GM12878 (cell line): ENCODE measurements around the gene FLACC1. TPM values are rescaled to one million over a fixed set of nuclear protein-coding genes. Genes with fewer than 3 reads are reported as not detected.

ENCODE experiments used
- ATAC-seq: fragments of 200-7000 bp; cut with Tn5 transposase; 3 replicates; pipeline ENCODE4 v1.9.1; 2020; ENCODE audit warnings: mild to moderate bottlenecking, moderate library complexity
- BruUV-seq: library from RNA; stranded (reverse); fragments of 400-500 nt; replicated peaks from 2 replicates; lab custom pipeline; 2021; lab: Mats Ljungman, UMichigan
- CTCF ChIA-PET: fragments of 300-600 bp; sonication (Branson Sonifier 250); formaldehyde crosslinking; extraction: SDS; loops from one replicate; lab custom pipeline; 2021; ENCODE audit warnings: inconsistent platforms; lab: Yijun Ruan, JAX
- POLR2A ChIA-PET: fragments of 350-600 bp; formaldehyde crosslinking; extraction: SDS; loops from one replicate; lab custom pipeline; 2021; ENCODE audit warnings: inconsistent platforms; lab: Charles Lee
- RAD21 ChIA-PET: fragments of 300-600 bp; sonication (Branson Sonifier 250); formaldehyde crosslinking; loops from one replicate; lab custom pipeline; 2023; ENCODE audit warnings: antibody characterized with exemption; ENCODE audit not compliant: unreplicated experiment; lab: Charles Lee
- SMC1A ChIA-PET: fragments of 300-600 bp; sonication (Branson Sonifier 250); formaldehyde crosslinking; loops from one replicate; lab custom pipeline; 2023; ENCODE audit not compliant: unreplicated experiment, uncharacterized antibody; lab: Charles Lee
- DNase-seq: peaks from one replicate; pipeline ENCODE4 v3.0.0-alpha.2; 2011; ENCODE audit warnings: low read depth, low spot score
- FAIRE-seq: peaks from 3 replicates; lab custom pipeline; 2011; peaks lifted over from hg19 to GRCh38; lab: Jason Lieb, UNC
- H2AFZ ChIP-seq: 2 replicates; pipeline ENCODE4 v1.6.0; 2011; ENCODE audit warnings: low read depth, low read length, control low read depth; ENCODE audit not compliant: control insufficient read depth
- H3K27ac ChIP-seq: 2 replicates; pipeline ENCODE4 v1.5.1; 2011; ENCODE audit warnings: control low read depth; ENCODE audit not compliant: control insufficient read depth, insufficient read depth
- H3K27me3 ChIP-seq, 2 experiments: replicated peaks in 1 of 2; 2 replicates each; pipeline versions ENCODE4 v1.6.0 to v1.6.1; 2011; ENCODE audit warnings: low read length in 1 of 2; ENCODE audit not compliant: control insufficient read depth in 2 of 2, insufficient read depth in 2 of 2
- H3K36me3 ChIP-seq, 2 experiments: 2 replicates each; pipeline ENCODE4 v1.5.1; 2011; ENCODE audit warnings: low read length in 1 of 2; ENCODE audit not compliant: control insufficient read depth in 2 of 2, insufficient read depth in 2 of 2
- H3K4me1 ChIP-seq: 2 replicates; pipeline ENCODE4 v1.6.1; 2011; ENCODE audit warnings: mild to moderate bottlenecking, low read length, moderate library complexity, mixed read lengths; ENCODE audit not compliant: control insufficient read depth, insufficient read depth
- H3K4me2 ChIP-seq: 2 replicates; pipeline ENCODE4 v1.6.0; 2011; ENCODE audit warnings: control low read depth; ENCODE audit not compliant: control insufficient read depth, insufficient read depth
- H3K4me3 ChIP-seq: fragments of 200-600 bp; sonication (generic); 2 replicates; pipeline ENCODE4 v1.5.1; 2016
- H3K79me2 ChIP-seq: 2 replicates; pipeline ENCODE4 v1.6.0; 2011; ENCODE audit warnings: low read length; ENCODE audit not compliant: control insufficient read depth, insufficient read depth
- H3K9ac ChIP-seq: 2 replicates; pipeline ENCODE4 v1.8.0; 2011; ENCODE audit warnings: low read length, control low read depth, mixed read lengths; ENCODE audit not compliant: control insufficient read depth, insufficient read depth
- H3K9me3 ChIP-seq: replicated peaks from 3 replicates; pipeline ENCODE4 v1.5.1; 2011; ENCODE audit warnings: mild to moderate bottlenecking, low read length; ENCODE audit not compliant: control insufficient read depth, insufficient read depth
- H4K20me1 ChIP-seq: 2 replicates; pipeline ENCODE4 v1.6.0; 2011; ENCODE audit not compliant: control insufficient read depth, insufficient read depth
- ASH2L ChIP-seq: fragments of 300-600, 200-600 bp; sonication (generic); IDR thresholded peaks from 2 replicates; pipeline ENCODE4 v1.6.1; 2017; ENCODE audit warnings: low read depth, mild to moderate bottlenecking, borderline replicate concordance
- BMI1 ChIP-seq: fragments of 450-650 bp; IDR thresholded peaks from 2 replicates; pipeline ENCODE4 v1.6.1; 2016; ENCODE audit warnings: mild to moderate bottlenecking, moderate library complexity, borderline replicate concordance
- CHD1 ChIP-seq: IDR thresholded peaks from 2 replicates; pipeline ENCODE4 v1.6.1; 2012; ENCODE audit warnings: low read depth, low read length, improper control_type of control experiment
- FOXM1 ChIP-seq: IDR thresholded peaks from 2 replicates; pipeline ENCODE4 v1.6.1; 2012; ENCODE audit warnings: low read depth, mild to moderate bottlenecking, inconsistent platforms, low read length, moderate library complexity
- GATAD2B ChIP-seq: fragments of 450-650 bp; conservative IDR thresholded peaks from 2 replicates; pipeline ENCODE4 v1.6.1; 2017; ENCODE audit warnings: low read depth, mild to moderate bottlenecking, moderate library complexity
- HCFC1 ChIP-seq: fragments of 150-350 bp; IDR thresholded peaks from 2 replicates; pipeline ENCODE4 v1.6.1; 2014; ENCODE audit warnings: low read length
- HDAC2 ChIP-seq: fragments of 200-600 bp; sonication (generic); IDR thresholded peaks from 2 replicates; pipeline ENCODE4 v1.6.1; 2017
- IKZF2 ChIP-seq, 2 experiments: fragments of 450-650 bp; IDR thresholded peaks; 2 replicates each; pipeline ENCODE4 v1.6.1; 2017; ENCODE audit warnings: mild to moderate bottlenecking in 2 of 2, moderate library complexity in 2 of 2
- KLF5 ChIP-seq: fragments of 450-650 bp; IDR thresholded peaks from 2 replicates; pipeline ENCODE4 v1.6.1; 2014; ENCODE audit warnings: mild to moderate bottlenecking; ENCODE audit not compliant: partially characterized antibody
- LARP7 ChIP-seq: fragments of 450-650 bp; IDR thresholded peaks from 2 replicates; pipeline ENCODE4 v1.6.1; 2017; ENCODE audit warnings: mild to moderate bottlenecking
- MTA2 ChIP-seq: fragments of 450-650 bp; IDR thresholded peaks from 2 replicates; pipeline ENCODE4 v1.6.1; 2016; ENCODE audit warnings: low read depth, mild to moderate bottlenecking, moderate library complexity
- MYC ChIP-seq: IDR thresholded peaks from 2 replicates; pipeline ENCODE4 v1.6.1; 2011; ENCODE audit warnings: mild to moderate bottlenecking, low read length, moderate library complexity, inconsistent platforms; ENCODE audit not compliant: insufficient read depth, insufficient replicate concordance, insufficient read length, severe bottlenecking
- NFYA ChIP-seq: IDR thresholded peaks from 2 replicates; pipeline ENCODE4 v1.6.1; 2011; ENCODE audit warnings: low read depth, mild to moderate bottlenecking, low read length, improper control_type of control experiment, borderline replicate concordance
- NFYB ChIP-seq: IDR thresholded peaks from 2 replicates; pipeline ENCODE4 v1.6.1; 2011; ENCODE audit warnings: low read depth, mild to moderate bottlenecking, low read length, improper control_type of control experiment, moderate library complexity; ENCODE audit not compliant: insufficient read depth
- RAD21 ChIP-seq: IDR thresholded peaks from 2 replicates; pipeline ENCODE4 v1.6.1; 2011; ENCODE audit warnings: mild to moderate bottlenecking, low read depth, low read length, moderate library complexity; ENCODE audit not compliant: insufficient read depth
- RAD51 ChIP-seq: fragments of 450-650 bp; IDR thresholded peaks from 2 replicates; pipeline ENCODE4 v1.6.1; 2016; ENCODE audit warnings: moderate library complexity, mild to moderate bottlenecking, inconsistent platforms
- RFX5 ChIP-seq: IDR thresholded peaks from 2 replicates; pipeline ENCODE4 v1.6.1; 2011; ENCODE audit warnings: low read depth, low read length, improper control_type of control experiment
- SMAD1 ChIP-seq: fragments of 450-650 bp; IDR thresholded peaks from 2 replicates; pipeline ENCODE4 v1.6.1; 2018; ENCODE audit warnings: mild to moderate bottlenecking, low read depth; ENCODE audit not compliant: partially characterized antibody
- TBL1XR1 ChIP-seq: IDR thresholded peaks from 2 replicates; pipeline ENCODE4 v1.6.1; 2012; ENCODE audit warnings: low read depth, low read length, improper control_type of control experiment
- ZNF217 ChIP-seq: fragments of 450-650 bp; IDR thresholded peaks from 2 replicates; pipeline ENCODE4 v1.6.1; 2017; ENCODE audit warnings: antibody characterized with exemption, mild to moderate bottlenecking
- WGBS: methylation state at CpG from one replicate; pipeline ENCODE4 v1.1.6; 2016; ENCODE audit warnings: low lambda C conversion rate; ENCODE audit not compliant: insufficient replicate concordance, insufficient coverage; ENCODE audit errors: missing lambda C conversion rate; 5-methylcytosine and 5-hydroxymethylcytosine counted together
- in situ Hi-C: fragments of 300-500 bp; cut with MboI; formaldehyde crosslinking; loops from 9 replicates; pipeline ENCODE4 v1.14.3; 2018; ENCODE audit warnings: mixed read lengths
- intact Hi-C: fragments of 100-400 bp; cut with micrococcal nuclease; formaldehyde crosslinking; loops from one replicate; pipeline ENCODE4 v1.14.2; 2022; ENCODE audit not compliant: unreplicated experiment
- polyA plus RNA-seq, 11 experiments: library from polyadenylated mRNA; depleted of rRNA in 4 of 11; unstranded in 6 of 11; stranded (reverse) in 5 of 11; fragments of >200 nt; fragmentation: Nextera tagmentation in 4 of 11; fragmentation: Illumina TruSeq in 1 of 11; extraction: Ambion mirVana in 4 of 11; extraction: Trizol in 1 of 11; gene quantifications; 1 replicate in 1 of 11; 2 replicates in 10 of 11; pipeline versions ENCODE4 v1.2.1 to v1.2.3, GENCODE V29; 2011 to 2016; ENCODE audit warnings: inconsistent platforms in 2 of 11, missing spikeins in 2 of 11, low read depth in 1 of 11
- total RNA-seq, 4 experiments: library from RNA; depleted of rRNA in 3 of 4; stranded (reverse); fragments of >200 nt in 3 of 4; fragmentation: Illumina TruSeq in 1 of 4; extraction: Trizol in 1 of 4; gene quantifications; 2 replicates each; pipeline versions ENCODE4 v1.2.1 to v1.2.3, GENCODE V29; 2013 to 2021
- TF ChIP-seq, protein P1 (sequence below): fragments of 450-650 bp; IDR thresholded peaks from 2 replicates; pipeline ENCODE4 v1.6.1; 2016; ENCODE audit warnings: mild to moderate bottlenecking
- TF ChIP-seq, protein P2 (sequence below): fragments of 450-650 bp; conservative IDR thresholded peaks from 2 replicates; pipeline ENCODE4 v1.6.1; 2017; ENCODE audit warnings: mild to moderate bottlenecking, moderate library complexity

Gene FLACC1
- total and polyA plus RNA-seq, 10 of the 15 experiments (the other 5 are each of a cell fraction or from before 2014, with no cell fraction given), result 0.08 to 0.54 (median 0.30) TPM; not detected in 2

DNA sequence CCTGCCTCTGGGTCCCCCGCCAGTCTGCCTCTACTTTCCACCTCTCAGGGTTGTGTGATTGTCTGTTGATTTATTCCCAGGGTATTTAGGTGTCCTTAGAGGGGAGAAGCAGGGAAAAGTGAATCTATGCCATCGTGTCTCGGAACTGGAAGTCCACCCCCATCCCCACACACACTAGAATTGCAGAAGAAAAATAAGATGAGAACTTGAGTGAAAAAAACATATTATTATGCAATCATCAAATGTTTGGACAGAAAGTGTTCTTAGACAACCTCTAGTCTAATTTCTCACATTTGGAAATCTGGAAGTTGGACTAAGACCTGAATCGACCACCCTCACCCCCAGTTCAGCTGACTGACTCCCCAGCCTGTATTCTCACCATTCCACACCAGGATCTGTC lies 110.9 kb downstream of the FLACC1 start (continued):
- TF ChIP-seq NFYB (no peak), HCFC1 (no peak), LARP7 (no peak), KLF5 (no peak), BMI1 (no peak), MYC (no peak)

DNA sequence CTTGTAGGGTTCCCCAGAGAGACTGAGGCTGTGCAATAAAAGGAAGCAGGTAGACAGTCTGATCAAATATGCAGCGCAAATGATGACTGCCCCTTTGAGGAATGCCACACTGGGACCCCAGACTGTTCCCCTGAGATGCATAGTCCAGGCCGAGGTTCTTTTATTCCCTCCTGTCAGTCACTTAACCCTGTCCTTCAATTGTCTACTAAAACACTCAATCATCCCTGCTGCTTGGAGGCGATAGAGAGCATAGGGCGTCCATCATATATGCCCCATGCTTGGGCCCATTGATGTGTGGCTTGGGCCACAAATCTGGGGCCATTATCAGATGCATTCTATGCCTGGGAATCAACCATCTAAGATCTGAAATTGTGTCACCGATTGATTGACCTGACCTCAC lies 112.3 kb downstream of the FLACC1 start:
- in situ Hi-C loops (loop anchor here (5.0 kb wide), 1 partner anchor 117 kb away; no protein-coding TSS in a partner anchor), intact Hi-C loops (no loop called here)
- Histone ChIP-seq H3K27me3 (no peaks in the 10 kb centered on the region), H4K20me1 (no peaks in the 10 kb centered on the region), H2AFZ (no peak overlapping the region), H3K4me2 (no peak overlapping the region), H3K9me3 (no peaks in the 10 kb centered on the region; the same call in 2 of the 3 replicates), H3K27ac (no peak overlapping the region), H3K79me2 (no peaks in the 10 kb centered on the region), H3K4me3 (no peak overlapping the region), H3K4me1 (peaks cover 7% of the 10 kb centered on the region; the same call in 1 of the 2 replicates), H3K36me3 (peaks cover under 1 to 3% of the 10 kb centered on the region in 2 experiments; a peak in 2 of 4 replicates), H3K9ac (no peak overlapping the region)
- DNase-seq (no peak), FAIRE-seq (no peak), ATAC-seq (no peak)
- BruUV-seq, result no TSS peak
- CTCF ChIA-PET, result interaction anchor here (0.6 to 0.7 kb wide), 3 partner anchors 8 to 140 kb away, joined by 3 to 5 read pairs (median 4); no protein-coding TSS in a partner anchor
- RAD21 ChIA-PET, result no interaction called here
- SMC1A ChIA-PET, result interaction anchor here (1.0 to 1.3 kb wide), 3 partner anchors 15 to 120 kb away, joined by 3 to 4 read pairs (median 4); no protein-coding TSS in a partner anchor
- whole genome bisulfite sequencing, result 100% methylated on average over 5 of the region's 5 CpGs
- POLR2A ChIA-PET, result interaction anchor here (0.6 to 1.0 kb wide), 2 partner anchors 13 to 145 kb away, joined by 3 to 5 read pairs; no protein-coding TSS in a partner anchor
- no peak for TF ChIP-seq IKZF2 (IDR thresholded peaks at IDR 0.05)
- no peak for TF ChIP-seq SMAD1
- no peak for TF ChIP-seq RAD21
- no peak for TF ChIP-seq FOXM1
- TF ChIP-seq GATAD2B, result no peak
- TF ChIP-seq, protein P1, sequence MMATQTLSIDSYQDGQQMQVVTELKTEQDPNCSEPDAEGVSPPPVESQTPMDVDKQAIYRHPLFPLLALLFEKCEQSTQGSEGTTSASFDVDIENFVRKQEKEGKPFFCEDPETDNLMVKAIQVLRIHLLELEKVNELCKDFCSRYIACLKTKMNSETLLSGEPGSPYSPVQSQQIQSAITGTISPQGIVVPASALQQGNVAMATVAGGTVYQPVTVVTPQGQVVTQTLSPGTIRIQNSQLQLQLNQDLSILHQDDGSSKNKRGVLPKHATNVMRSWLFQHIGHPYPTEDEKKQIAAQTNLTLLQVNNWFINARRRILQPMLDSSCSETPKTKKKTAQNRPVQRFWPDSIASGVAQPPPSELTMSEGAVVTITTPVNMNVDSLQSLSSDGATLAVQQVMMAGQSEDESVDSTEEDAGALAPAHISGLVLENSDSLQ, result no peak
- TF ChIP-seq HDAC2, result no peak
- TF ChIP-seq TBL1XR1, result no peak
- TF ChIP-seq CHD1, result no peak
- no peak for TF ChIP-seq MTA2
- no peak for TF ChIP-seq ASH2L
- no peak for TF ChIP-seq ZNF217
- no peak for TF ChIP-seq RFX5
- no peak for TF ChIP-seq BMI1
- TF ChIP-seq NFYA, result no peak
- TF ChIP-seq, protein P2, sequence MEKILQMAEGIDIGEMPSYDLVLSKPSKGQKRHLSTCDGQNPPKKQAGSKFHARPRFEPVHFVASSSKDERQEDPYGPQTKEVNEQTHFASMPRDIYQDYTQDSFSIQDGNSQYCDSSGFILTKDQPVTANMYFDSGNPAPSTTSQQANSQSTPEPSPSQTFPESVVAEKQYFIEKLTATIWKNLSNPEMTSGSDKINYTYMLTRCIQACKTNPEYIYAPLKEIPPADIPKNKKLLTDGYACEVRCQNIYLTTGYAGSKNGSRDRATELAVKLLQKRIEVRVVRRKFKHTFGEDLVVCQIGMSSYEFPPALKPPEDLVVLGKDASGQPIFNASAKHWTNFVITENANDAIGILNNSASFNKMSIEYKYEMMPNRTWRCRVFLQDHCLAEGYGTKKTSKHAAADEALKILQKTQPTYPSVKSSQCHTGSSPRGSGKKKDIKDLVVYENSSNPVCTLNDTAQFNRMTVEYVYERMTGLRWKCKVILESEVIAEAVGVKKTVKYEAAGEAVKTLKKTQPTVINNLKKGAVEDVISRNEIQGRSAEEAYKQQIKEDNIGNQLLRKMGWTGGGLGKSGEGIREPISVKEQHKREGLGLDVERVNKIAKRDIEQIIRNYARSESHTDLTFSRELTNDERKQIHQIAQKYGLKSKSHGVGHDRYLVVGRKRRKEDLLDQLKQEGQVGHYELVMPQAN, result no peak
- no peak for TF ChIP-seq RAD51
